ENCODE measurements around the gene RSU1.

Gene RSU1

DNA sequence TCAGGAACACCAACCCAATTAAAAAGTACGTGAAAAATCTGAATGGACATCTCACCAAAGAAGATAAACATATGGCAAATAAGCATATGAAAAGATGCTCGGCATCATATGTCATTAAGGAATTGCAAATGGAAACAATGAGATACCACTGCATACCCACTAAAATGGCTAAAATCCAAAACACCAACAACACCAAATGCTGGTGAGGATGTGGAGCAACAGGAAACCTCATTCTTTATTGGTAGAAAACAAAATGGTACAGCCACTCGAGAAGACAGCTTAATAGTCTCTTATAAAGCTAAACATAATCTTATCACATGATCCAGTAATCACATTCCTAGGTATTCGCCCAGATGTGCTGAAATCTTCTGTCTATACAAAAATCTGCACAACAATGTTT is 13.1 kb downstream of the RSU1 start:
- no peak for DNase-seq (ENCODE audit: low read depth)
- TF ChIP-seq, protein P1, sequence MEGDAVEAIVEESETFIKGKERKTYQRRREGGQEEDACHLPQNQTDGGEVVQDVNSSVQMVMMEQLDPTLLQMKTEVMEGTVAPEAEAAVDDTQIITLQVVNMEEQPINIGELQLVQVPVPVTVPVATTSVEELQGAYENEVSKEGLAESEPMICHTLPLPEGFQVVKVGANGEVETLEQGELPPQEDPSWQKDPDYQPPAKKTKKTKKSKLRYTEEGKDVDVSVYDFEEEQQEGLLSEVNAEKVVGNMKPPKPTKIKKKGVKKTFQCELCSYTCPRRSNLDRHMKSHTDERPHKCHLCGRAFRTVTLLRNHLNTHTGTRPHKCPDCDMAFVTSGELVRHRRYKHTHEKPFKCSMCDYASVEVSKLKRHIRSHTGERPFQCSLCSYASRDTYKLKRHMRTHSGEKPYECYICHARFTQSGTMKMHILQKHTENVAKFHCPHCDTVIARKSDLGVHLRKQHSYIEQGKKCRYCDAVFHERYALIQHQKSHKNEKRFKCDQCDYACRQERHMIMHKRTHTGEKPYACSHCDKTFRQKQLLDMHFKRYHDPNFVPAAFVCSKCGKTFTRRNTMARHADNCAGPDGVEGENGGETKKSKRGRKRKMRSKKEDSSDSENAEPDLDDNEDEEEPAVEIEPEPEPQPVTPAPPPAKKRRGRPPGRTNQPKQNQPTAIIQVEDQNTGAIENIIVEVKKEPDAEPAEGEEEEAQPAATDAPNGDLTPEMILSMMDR (IDR thresholded peaks at IDR 0.05; ENCODE audit: control insufficient read depth, insufficient read depth, low read depth, low read length, missing control alignments) = no peak
- H3K4me3 ChIP-seq (ENCODE audit: control insufficient read depth, low read depth, low read length) = no peak overlapping the region

DNA sequence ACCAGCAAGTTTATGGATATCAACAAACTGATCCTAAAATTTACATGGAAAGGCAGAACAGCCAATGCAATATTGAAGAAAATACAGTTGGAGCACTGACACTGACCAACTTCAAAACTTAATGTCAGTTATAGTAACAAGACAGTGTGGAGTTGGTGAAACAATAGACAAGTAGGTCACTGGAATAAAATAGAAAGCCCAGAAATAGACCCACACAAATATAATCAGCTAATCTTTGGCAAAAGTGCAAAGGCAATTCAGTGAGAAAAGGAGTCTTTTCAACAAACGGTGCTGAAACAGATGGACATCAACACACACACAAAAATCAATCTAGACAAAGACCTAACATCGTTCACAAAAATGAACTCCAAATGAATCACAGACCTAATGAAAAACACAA is 13.8 kb downstream of the RSU1 start:
- DNase-seq (ENCODE audit: low read depth) = no peak
- H3K4me3 ChIP-seq (ENCODE audit: control insufficient read depth, low read depth, low read length) = no peak overlapping the region
- TF ChIP-seq, protein P1 (IDR thresholded peaks at IDR 0.05; ENCODE audit: control insufficient read depth, insufficient read depth, low read depth, low read length, missing control alignments) = no peak

DNA sequence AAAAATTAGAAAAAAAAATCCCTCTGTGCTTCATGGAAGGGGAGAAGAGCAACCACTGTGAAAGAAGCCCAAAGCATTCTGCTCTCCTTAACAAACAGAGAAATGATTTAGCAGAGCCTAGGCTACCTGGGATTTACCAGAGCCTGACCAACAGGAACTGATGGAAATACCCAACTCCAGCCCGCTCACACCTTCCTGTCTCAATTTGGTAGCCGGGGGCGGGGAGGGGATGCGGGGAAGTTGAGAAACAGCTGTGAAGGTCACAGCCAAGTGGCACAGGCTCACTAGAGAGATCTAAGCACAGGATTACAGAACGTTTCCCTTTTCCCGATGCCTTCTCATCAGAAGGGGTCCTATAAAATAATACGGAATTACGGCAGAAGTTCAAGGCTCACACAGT is 17.6 kb downstream of the RSU1 start:
- TF ChIP-seq, protein P1 (IDR thresholded peaks at IDR 0.05; ENCODE audit: control insufficient read depth, insufficient read depth, low read depth, low read length, missing control alignments) = no peak

DNA sequence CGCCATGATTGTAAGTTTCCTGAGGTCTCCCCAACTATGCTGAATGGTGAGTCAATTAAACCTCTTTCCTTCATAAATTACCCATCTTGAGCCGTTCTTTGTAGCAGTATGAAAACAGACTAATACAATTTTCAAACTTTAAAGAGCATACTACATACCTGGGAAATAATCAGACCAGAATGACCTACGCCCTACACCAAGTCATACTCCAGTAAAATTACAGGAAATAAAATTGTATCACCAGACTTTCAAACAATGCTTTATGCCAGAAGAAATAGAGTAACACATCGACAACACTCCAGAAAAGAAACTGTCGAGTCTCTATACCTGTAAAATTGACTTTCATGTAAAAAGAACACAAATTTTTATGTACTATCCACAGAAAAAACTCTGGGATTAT is 18.7 kb downstream of the RSU1 start:
- DNase-seq (ENCODE audit: low read depth) = no peak
- H3K4me3 ChIP-seq (ENCODE audit: control insufficient read depth, low read depth, low read length) = no peak overlapping the region
- TF ChIP-seq, protein P1 (IDR thresholded peaks at IDR 0.05; ENCODE audit: control insufficient read depth, insufficient read depth, low read depth, low read length, missing control alignments) = no peak

More for the DNA sequence above, 17.6 kb downstream of the RSU1 start:
- no peak for DNase-seq (ENCODE audit: low read depth)
- no peak overlapping the region for H3K4me3 ChIP-seq (ENCODE audit: control insufficient read depth, low read depth, low read length)

DNA sequence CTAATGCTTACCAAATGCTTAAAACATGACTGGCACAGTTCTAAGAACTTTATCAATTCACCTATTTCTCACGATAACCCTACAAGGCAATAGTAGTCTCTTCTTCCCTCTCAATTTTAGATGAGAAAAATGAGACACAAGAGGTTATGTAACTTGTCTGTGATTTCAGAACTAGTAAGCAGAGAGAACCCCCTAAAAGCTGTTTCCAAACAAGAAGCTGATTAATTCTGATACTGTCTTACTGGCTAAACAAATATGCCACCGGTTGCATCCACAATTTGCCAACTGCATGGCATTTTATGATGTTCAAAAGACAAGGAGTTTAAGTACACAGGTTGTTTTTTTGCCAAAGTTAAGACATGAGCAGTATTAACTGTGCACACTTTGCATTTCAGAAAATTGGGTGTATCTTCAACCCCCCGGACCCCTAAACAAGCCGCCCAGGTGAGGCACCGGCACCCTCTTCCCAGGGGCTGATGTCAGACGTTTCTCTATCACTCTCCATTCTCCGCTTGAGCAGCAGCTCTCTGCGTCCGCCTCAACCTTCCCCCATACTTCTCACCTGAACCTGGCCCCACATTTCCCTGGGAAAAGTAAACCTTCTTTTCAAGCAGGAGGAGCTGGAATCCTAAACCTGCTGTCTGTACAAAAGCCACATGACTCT is 21.7 kb downstream of the RSU1 start:
- no peak overlapping the region for H3K4me3 ChIP-seq (ENCODE audit: control insufficient read depth, low read depth, low read length)
- TF ChIP-seq, protein P1 (IDR thresholded peaks at IDR 0.05; ENCODE audit: control insufficient read depth, insufficient read depth, low read depth, low read length, missing control alignments) = no peak
- DNase-seq (ENCODE audit: low read depth) = no peak

DNA sequence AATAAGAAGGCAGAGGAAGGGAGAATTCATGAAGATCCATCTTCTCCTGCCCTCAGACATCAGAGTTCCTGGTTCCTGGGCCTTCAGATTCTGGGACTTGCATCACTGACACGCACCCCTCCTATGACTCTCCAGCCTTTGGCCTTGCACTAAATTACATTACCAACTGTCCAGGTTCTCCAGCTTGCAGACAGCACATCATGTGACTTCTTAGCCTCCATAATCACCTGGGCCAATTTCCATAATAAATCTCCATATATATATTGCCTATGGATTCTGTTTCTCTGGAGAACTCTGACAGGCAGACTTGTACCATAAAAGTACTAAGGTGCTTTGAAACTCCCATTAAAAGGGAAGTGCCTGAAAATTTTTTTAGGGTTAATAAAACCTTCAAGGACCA is 23.2 kb downstream of the RSU1 start:
- H3K4me3 ChIP-seq (ENCODE audit: control insufficient read depth, low read depth, low read length) = no peak overlapping the region
- TF ChIP-seq, protein P1 (IDR thresholded peaks at IDR 0.05; ENCODE audit: control insufficient read depth, insufficient read depth, low read depth, low read length, missing control alignments) = no peak

More for the DNA sequence above, 23.2 kb downstream of the RSU1 start:
- DNase-seq (ENCODE audit: low read depth) = no peak
